Measurements from ENCODE around the gene PRR19. TPM values are rescaled to one million over a fixed set of nuclear protein-coding genes. Genes with fewer than 3 reads are reported as not detected.

PRR19 gene
- total RNA-seq, 4 donors from 2014 or later: 0.30 to 0.44 TPM; not detected in 2

DNA sequence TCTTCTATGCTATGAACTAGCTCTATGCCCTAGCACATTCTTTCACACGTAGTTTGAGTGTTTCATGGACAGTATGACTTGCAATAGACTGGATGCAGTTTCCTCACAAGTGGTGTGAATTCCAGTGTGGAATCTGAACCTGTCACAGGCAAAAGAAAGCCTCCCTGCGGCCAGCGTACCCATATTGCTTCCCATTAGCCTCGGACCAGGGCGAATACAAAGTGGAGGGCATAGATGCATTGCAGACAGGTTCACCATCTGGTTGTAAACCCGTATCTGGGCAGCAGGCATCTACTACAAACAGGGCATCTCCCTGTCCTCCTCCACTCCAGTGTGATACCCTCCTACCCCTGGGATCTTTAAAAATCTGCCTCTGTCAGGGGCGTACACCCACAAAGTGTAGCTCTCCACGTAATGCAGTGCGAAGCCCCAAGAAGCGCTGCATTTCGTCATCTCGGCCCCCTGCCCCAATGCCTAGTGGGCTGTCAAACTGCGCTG is 34.2 kb upstream of the PRR19 start:
- Histone ChIP-seq H3K4me3 (peak overlapping the region; percentile 66 to 85 (median 70)), H3K27ac (peak overlapping the region; percentile 99 to 100 (median 99)), H3K36me3 (peaks cover 0 to 13% (median 0%) of the 10 kb centered on the region in 3 donors), H3K4me1 (peaks cover 0 to 39% (median 28%) of the 10 kb centered on the region in 4 donors), H3K9me3 (no peaks in the 10 kb centered on the region), H3K27me3 (no peaks in the 10 kb centered on the region)
- no peak for DNase-seq (ENCODE audit: low spot score in 2 of 2)
- TF ChIP-seq, protein P1, sequence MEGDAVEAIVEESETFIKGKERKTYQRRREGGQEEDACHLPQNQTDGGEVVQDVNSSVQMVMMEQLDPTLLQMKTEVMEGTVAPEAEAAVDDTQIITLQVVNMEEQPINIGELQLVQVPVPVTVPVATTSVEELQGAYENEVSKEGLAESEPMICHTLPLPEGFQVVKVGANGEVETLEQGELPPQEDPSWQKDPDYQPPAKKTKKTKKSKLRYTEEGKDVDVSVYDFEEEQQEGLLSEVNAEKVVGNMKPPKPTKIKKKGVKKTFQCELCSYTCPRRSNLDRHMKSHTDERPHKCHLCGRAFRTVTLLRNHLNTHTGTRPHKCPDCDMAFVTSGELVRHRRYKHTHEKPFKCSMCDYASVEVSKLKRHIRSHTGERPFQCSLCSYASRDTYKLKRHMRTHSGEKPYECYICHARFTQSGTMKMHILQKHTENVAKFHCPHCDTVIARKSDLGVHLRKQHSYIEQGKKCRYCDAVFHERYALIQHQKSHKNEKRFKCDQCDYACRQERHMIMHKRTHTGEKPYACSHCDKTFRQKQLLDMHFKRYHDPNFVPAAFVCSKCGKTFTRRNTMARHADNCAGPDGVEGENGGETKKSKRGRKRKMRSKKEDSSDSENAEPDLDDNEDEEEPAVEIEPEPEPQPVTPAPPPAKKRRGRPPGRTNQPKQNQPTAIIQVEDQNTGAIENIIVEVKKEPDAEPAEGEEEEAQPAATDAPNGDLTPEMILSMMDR (IDR thresholded peaks at IDR 0.05): no peak
- TF ChIP-seq EP300 (IDR thresholded peaks at IDR 0.05) (no peak), POLR2A (IDR thresholded peaks at IDR 0.05) (no peak)
- WGBS, 2 donors: 8 to 11% methylated on average over 11 to 13 of the region's 13 CpGs

GRCh38 chr19:42268142-42268703 is 33.7 kb upstream of the PRR19 start:
- WGBS, 2 donors: 0% methylated on average over 30 to 43 of the region's 46 CpGs
- Histone ChIP-seq H3K27ac (peak overlapping the region; percentile 99 to 100 (median 99)), H3K9me3 (no peaks in the 10 kb centered on the region), H3K4me1 (peaks cover 0 to 39% (median 28%) of the 10 kb centered on the region in 4 donors), H3K27me3 (no peaks in the 10 kb centered on the region), H3K36me3 (peaks cover 0 to 18% (median 4%) of the 10 kb centered on the region in 3 donors), H3K4me3 (peak overlapping the region; percentile 66 to 85 (median 70))
- peak; percentile 99 to 100 for DNase-seq (ENCODE audit: low spot score in 2 of 2)
- TF ChIP-seq EP300 (IDR thresholded peaks at IDR 0.05) (peak; percentile 97 to 99), POLR2A (IDR thresholded peaks at IDR 0.05) (peak; percentile 91 to 98)
- TF ChIP-seq, protein P1 (IDR thresholded peaks at IDR 0.05): peak in 2 of 5 experiments; percentile 11 to 45

DNA sequence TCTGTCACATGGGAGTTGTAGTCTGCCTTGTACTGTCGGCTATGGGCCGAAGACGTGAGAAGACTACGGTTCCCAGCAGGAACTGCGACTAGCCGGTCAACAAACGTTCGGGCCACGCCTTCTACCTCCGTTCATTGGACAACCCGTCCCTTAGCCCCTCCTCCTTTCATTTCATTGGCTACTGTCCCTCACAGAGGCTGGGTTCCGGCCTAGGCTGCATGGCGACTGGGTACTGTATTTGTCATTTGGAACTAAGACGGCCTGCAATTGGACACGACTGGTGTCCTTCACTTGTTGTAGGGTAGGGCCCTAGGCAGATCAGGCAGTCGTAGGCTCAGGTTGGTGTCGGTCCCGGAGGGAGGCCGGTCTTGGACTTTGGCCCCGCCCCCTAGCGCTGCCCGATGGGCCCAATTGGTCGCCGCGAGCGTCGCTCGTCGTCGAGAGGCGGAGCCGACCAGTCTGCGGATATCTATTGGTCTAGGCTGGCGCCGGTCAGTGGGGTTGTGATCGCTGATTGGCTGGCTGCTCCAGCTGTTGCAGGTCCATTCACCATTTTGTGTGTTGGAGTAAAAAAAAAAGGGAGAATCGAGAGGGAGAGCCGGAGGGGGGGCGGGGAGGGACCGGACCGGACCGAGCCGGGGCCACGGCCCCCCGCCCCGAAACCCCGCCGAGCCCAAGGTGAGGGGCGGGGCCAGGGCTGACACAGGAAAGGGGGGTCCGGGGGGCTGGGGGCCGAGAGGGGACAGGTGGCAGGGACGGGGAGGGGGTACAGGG is 33.0 kb upstream of the PRR19 start, which contains the start of gene CIC:
Gene CIC, plus strand, starts transcription at position 549 of the 774 bp plus-strand sequence. CDS start 2,532 bp downstream, outside the sequence.
- H3K4me3 ChIP-seq: peak within 1 kb of the TSS; percentile 66 to 85 (median 70)
- peaks cover 0 to 25% (median 10%) of the 10 kb centered on the region in 3 donors for H3K36me3 ChIP-seq
- DNase-seq (ENCODE audit: low spot score in 2 of 2): peak; percentile 99 to 100
- WGBS, 2 donors: 1% methylated on average over 37 to 52 of the region's 52 CpGs
- H3K27me3 ChIP-seq: no peaks in the 10 kb centered on the region
- peak within 1 kb of the TSS; percentile 99 to 100 (median 99) for H3K27ac ChIP-seq
- TF ChIP-seq, protein P1 (IDR thresholded peaks at IDR 0.05): peak in 1 of 5 experiments; percentile 64
- peak in 1 of 2 donors; percentile 26 for TF ChIP-seq POLR2A (IDR thresholded peaks at IDR 0.05)
- TF ChIP-seq EP300 (IDR thresholded peaks at IDR 0.05): peak; percentile 2 to 10
- H3K9me3 ChIP-seq: no peaks in the 10 kb centered on the region
- H3K4me1 ChIP-seq: peaks cover 0 to 44% (median 28%) of the 10 kb centered on the region in 4 donors

GRCh38 chr19:42269478-42270345 is 32.2 kb upstream of the PRR19 start:
- Histone ChIP-seq H3K27ac (peak overlapping the region; percentile 87 to 100 (median 98)), H3K9me3 (no peaks in the 10 kb centered on the region), H3K4me3 (peak overlapping the region; percentile 33 to 66 (median 52)), H3K36me3 (peaks cover 0 to 33% (median 17%) of the 10 kb centered on the region in 3 donors), H3K27me3 (no peaks in the 10 kb centered on the region), H3K4me1 (peaks cover 0 to 52% (median 30%) of the 10 kb centered on the region in 4 donors)
- TF ChIP-seq POLR2A (IDR thresholded peaks at IDR 0.05) (no peak), EP300 (IDR thresholded peaks at IDR 0.05) (no peak)
- TF ChIP-seq, protein P1 (IDR thresholded peaks at IDR 0.05): no peak
- 24 to 27% methylated on average over 10 of the region's 10 CpGs for WGBS, 2 donors
- DNase-seq (ENCODE audit: low spot score in 2 of 2): no peak

All from tibial nerve (tissue), 4 donors.